GM13976 (cell line): ENCODE measurements around the gene TOP2B.
A peak's percentile ranks its signal among the peaks of the same experiment; 100 is the strongest.

Experiments used
- DNase-seq: peaks from one replicate; pipeline ENCODE4 v3.0.0; 2012; ENCODE audit warnings: low spot score
- in situ Hi-C: fragments of 300-500 bp; cut with MboI; formaldehyde crosslinking; loops from one replicate; pipeline ENCODE4 v1.12.0; 2022; ENCODE audit warnings: low sequenced_read_pairs, mixed read lengths, inconsistent platforms; ENCODE audit not compliant: unreplicated experiment
- TF ChIP-seq, protein P1 (sequence below): IDR thresholded peaks from 2 replicates; pipeline ENCODE4 v1.5.1; 2012; ENCODE audit warnings: borderline replicate concordance, mild to moderate bottlenecking; ENCODE audit not compliant: insufficient read depth; ENCODE audit errors: extremely low read depth, missing control alignments, control extremely low read depth

The TOP2B gene, protein sequence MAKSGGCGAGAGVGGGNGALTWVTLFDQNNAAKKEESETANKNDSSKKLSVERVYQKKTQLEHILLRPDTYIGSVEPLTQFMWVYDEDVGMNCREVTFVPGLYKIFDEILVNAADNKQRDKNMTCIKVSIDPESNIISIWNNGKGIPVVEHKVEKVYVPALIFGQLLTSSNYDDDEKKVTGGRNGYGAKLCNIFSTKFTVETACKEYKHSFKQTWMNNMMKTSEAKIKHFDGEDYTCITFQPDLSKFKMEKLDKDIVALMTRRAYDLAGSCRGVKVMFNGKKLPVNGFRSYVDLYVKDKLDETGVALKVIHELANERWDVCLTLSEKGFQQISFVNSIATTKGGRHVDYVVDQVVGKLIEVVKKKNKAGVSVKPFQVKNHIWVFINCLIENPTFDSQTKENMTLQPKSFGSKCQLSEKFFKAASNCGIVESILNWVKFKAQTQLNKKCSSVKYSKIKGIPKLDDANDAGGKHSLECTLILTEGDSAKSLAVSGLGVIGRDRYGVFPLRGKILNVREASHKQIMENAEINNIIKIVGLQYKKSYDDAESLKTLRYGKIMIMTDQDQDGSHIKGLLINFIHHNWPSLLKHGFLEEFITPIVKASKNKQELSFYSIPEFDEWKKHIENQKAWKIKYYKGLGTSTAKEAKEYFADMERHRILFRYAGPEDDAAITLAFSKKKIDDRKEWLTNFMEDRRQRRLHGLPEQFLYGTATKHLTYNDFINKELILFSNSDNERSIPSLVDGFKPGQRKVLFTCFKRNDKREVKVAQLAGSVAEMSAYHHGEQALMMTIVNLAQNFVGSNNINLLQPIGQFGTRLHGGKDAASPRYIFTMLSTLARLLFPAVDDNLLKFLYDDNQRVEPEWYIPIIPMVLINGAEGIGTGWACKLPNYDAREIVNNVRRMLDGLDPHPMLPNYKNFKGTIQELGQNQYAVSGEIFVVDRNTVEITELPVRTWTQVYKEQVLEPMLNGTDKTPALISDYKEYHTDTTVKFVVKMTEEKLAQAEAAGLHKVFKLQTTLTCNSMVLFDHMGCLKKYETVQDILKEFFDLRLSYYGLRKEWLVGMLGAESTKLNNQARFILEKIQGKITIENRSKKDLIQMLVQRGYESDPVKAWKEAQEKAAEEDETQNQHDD (N-terminal part only)

DNA sequence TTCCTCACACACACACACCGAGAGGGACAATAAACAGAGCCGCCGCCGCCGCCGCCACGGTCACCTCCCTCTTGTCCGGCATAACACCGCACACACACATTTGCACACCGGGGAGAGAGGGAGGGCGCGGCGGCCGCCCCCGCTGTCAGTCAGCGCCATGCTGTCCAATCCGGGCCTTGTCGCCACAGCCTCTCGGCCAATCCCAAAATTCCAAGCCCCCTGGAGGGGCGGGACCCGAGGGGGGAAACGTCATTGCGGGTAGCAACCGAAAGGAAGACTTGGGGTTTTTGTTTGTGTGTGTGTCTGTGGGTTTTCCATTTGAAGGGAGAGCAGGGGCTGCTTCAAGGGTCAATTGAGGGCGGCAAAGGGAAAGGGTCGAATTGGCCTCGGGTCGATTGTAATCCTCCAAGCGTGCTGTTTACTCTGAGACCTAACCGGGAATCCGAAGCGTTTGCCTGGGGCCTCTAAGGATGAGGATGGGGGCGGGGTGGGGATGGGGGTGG, at the start of gene TOP2B:
TOP2B (minus strand) TSS at position 96 of the 503 bp plus-strand sequence. CDS start 610 bp downstream, outside the sequence.
- in situ Hi-C loops, result no loop called here
- TF ChIP-seq, protein P1, sequence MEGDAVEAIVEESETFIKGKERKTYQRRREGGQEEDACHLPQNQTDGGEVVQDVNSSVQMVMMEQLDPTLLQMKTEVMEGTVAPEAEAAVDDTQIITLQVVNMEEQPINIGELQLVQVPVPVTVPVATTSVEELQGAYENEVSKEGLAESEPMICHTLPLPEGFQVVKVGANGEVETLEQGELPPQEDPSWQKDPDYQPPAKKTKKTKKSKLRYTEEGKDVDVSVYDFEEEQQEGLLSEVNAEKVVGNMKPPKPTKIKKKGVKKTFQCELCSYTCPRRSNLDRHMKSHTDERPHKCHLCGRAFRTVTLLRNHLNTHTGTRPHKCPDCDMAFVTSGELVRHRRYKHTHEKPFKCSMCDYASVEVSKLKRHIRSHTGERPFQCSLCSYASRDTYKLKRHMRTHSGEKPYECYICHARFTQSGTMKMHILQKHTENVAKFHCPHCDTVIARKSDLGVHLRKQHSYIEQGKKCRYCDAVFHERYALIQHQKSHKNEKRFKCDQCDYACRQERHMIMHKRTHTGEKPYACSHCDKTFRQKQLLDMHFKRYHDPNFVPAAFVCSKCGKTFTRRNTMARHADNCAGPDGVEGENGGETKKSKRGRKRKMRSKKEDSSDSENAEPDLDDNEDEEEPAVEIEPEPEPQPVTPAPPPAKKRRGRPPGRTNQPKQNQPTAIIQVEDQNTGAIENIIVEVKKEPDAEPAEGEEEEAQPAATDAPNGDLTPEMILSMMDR, result no peak

DNA sequence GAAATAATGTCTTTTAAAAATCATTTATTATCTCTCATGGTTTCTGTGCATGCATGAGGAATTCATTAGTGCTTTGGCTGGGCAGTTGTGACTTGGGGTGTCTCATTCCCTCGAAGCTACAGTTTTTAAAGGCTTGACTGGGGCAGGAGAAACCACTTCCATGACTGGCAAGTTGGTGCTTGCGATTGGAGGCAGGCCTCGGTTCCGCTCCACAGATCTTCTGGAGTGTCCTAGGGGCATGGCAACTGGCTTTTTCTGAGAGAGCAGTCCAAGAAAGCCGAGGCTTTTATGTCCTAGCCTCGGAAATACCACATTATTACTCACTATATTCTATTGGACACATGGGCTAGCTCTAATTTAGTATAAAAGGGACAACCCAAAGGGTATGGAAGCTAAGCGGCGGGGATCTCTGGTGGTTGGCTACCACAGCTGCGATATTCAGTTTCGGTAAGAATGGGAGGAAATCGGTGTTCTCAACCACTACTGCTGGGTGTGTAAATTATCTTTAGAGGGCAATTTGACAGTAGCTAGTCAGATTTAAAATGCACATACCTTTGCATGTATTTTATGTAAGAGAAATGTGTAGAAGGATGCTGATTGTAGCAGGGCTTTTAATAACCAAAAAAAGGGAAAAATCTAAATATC, 48.8 kb upstream of the TOP2B start:
- DNase-seq, result no peak
- in situ Hi-C loops, result no loop called here
- TF ChIP-seq, protein P1, result no peak

More for the DNA sequence above, at the start of gene TOP2B:
- peak; percentile 95 for DNase-seq

DNA sequence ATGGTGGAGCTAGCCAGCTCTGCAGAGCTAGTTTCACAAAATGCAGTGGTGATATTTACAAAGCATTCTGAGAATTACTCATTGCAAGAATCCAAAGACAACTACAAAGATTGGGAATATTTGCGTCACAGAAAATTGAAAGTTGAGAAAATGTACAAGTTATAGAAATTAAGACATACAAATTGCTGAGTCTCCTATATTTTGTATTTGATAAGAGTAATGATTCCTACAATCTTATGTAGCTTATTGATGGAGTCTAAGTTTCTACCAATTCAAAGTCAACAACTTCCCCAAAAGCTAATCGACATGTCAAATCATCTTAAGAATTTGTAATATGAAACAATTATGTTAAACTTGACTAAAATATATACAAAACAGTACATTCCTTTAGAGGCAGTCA, 46.4 kb upstream of the TOP2B start:
- TF ChIP-seq, protein P1, result no peak
- in situ Hi-C loops, result no loop called here

DNA sequence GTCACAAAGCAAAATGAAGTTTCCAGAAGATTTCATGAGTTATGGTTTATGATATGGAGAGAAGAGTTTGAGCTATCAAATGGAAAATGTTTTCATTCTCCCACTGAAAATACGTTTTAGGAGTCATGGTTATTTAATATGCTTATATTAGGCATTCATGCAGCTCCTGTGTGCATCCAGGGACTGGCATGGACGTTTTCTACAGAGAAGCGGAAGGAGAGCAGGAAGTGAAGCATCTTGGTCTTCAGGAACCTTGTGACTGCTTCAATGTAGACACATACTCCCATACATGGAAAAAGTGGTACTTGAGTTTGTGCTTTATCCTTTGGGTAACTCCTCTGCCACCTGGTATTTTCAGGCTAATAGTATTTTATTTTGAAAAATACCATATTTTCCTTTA, 43.3 kb upstream of the TOP2B start:
- in situ Hi-C loops, result no loop called here
- TF ChIP-seq, protein P1, result no peak
- no peak for DNase-seq

More for the DNA sequence above, 46.4 kb upstream of the TOP2B start:
- no peak for DNase-seq

DNA sequence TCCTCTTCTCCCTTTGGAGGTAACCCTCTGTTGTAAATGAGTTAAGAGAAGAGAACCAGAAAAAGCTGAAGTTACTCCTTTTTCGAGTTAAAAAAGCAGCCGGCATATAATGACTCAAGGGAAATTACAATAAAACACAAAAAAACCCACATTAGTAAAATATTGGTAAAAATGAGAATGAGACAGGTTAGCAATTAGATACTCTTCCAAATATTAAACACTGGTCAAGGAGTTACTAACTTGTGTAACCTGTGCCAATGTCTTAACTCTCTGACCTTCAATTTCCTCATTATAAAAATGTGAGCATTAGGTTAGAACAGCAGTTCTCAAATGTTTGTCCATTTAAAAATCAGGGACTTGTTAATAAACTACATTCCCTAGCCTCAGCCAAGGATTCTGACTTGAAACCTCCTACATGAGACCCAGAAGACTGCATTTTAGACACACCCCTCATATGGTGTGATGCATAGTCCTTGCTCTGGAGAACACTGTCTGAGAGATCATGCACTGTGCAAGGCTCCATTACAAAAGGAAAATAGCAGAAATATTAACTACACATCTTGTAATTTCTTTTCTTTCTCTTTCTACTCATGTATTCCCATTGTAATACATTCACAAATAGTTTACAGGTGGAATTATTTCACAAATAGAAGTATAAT, 42.7 kb upstream of the TOP2B start:
- TF ChIP-seq, protein P1, result no peak
- in situ Hi-C loops, result no loop called here
- DNase-seq, result no peak
